GM19372 (cell line): ENCODE results near the gene SV2B.

ENCODE experiments used
- ATAC-seq: cut with Tn5 transposase; IDR thresholded peaks from one replicate; pipeline ENCODE4 v1.9.1; 2021; ENCODE audit warnings: mild to moderate bottlenecking, low read depth, moderate library complexity; ENCODE audit not compliant: unreplicated experiment

SV2B gene

DNA sequence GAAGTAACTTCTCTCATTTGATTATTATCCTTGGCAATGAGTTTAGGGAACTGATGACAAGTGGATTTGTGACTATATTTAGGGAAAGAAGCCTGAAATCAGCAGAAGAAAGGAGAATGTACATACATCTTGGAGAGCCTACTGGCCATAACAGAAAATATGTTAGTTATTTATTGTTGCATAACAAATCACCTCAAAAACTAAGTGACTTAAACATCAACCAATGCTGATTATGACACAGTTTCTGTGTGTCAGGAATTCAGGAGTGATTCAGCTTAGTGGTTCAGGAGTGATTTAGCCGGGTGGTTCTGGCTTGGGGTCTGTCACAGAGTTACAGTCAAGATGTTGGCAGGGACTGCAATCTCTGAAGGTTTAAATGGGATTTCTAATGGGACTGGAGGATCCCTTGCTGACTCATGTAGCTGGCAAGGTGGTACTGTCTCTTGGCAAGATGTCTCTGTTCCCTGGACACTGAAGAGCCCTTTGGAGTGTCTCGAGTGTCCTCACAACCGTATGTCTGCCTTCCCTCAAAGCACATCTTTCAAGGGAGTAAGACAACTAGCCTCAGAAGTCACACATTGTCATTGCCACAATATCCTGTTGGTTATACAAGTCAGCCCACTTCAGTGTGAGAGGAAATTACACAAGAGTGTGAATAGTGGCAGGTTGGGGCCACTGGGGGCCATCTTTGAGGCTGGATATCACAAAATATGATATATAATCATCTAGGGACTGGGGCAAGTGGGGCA lies 248.9 kb downstream of the SV2B start:
- no peak for ATAC-seq
